ENCODE results near the gene NUDCD3. TPM values are rescaled to one million over a fixed set of nuclear protein-coding genes. Genes with fewer than 3 reads are reported as not detected.

The NUDCD3 gene
- total RNA-seq, 4 donors from 2014 or later, result 54.3 to 101 (median 64.4) TPM

DNA sequence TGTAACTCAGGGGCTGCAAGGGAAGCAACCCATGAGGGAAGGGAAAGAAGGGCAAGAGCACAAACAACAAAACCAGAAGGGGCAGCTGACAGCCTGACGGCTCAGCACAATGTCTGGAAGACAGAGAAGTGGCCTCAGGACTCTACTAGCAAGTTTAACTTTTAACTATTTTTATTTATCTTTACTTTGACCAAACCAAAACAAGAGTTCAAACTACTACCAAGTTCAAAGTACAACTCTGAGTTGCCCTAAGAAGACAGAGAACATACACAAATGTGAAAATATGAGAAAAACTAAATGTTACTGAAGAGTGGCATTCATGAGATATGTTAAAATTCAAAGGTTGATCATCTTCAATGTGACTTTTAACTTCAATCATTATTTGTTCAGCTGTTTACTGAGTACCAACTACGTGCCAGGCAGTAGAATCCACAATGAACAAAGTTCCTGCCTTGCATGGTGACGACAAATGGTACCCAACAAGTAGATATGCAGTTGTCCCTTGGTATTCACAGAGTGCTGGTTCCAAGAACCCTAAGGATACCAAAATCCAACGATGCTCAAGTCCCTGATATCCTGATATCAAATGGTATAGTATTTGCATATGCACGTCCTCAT is 19.7 kb downstream of the NUDCD3 start:
- peaks cover 31% of the 10 kb centered on the region for H3K36me3 ChIP-seq
- DNase-seq (ENCODE audit: low spot score in 2 of 2), result no peak
- no peak for TF ChIP-seq POLR2A (IDR thresholded peaks at IDR 0.05)
- TF ChIP-seq, protein P1, sequence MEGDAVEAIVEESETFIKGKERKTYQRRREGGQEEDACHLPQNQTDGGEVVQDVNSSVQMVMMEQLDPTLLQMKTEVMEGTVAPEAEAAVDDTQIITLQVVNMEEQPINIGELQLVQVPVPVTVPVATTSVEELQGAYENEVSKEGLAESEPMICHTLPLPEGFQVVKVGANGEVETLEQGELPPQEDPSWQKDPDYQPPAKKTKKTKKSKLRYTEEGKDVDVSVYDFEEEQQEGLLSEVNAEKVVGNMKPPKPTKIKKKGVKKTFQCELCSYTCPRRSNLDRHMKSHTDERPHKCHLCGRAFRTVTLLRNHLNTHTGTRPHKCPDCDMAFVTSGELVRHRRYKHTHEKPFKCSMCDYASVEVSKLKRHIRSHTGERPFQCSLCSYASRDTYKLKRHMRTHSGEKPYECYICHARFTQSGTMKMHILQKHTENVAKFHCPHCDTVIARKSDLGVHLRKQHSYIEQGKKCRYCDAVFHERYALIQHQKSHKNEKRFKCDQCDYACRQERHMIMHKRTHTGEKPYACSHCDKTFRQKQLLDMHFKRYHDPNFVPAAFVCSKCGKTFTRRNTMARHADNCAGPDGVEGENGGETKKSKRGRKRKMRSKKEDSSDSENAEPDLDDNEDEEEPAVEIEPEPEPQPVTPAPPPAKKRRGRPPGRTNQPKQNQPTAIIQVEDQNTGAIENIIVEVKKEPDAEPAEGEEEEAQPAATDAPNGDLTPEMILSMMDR (IDR thresholded peaks at IDR 0.05), result no peak
- TF ChIP-seq POLR2AphosphoS5 (IDR thresholded peaks at IDR 0.05), result no peak
- no peak for TF ChIP-seq EP300 (IDR thresholded peaks at IDR 0.05)
- H3K4me1 ChIP-seq, result peaks cover 16% of the 10 kb centered on the region
- no peaks in the 10 kb centered on the region for H3K27me3 ChIP-seq
- H3K27ac ChIP-seq, result no peak overlapping the region
- H3K4me3 ChIP-seq, result no peak overlapping the region
- H3K9me3 ChIP-seq, result no peaks in the 10 kb centered on the region
- 93% methylated on average over 5 of the region's 5 CpGs for WGBS

DNA sequence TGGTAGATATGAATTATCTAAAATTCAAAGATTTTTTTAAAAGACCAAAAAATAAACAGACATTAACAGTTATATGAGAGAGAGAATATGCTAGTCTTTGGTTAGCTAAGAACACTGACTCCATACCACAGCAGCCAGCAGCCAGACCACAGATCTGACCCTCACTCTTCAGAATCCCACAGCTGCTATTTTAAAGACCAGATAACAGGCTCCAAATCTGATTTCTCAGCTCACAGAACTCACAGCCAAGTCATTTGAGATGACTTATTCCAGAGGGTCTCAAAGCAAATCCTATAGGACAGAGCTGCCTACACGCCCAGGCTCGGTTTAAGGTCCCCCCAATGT is 20.4 kb downstream of the NUDCD3 start:
- DNase-seq (ENCODE audit: low spot score in 2 of 2), result no peak
- TF ChIP-seq POLR2A (IDR thresholded peaks at IDR 0.05), result no peak
- H3K27me3 ChIP-seq, result no peaks in the 10 kb centered on the region
- H3K9me3 ChIP-seq, result no peaks in the 10 kb centered on the region
- H3K36me3 ChIP-seq, result peaks cover 32% of the 10 kb centered on the region
- 100% methylated on average over 2 of the region's 2 CpGs for WGBS
- H3K4me3 ChIP-seq, result no peak overlapping the region
- H3K27ac ChIP-seq, result no peak overlapping the region
- H3K4me1 ChIP-seq, result peaks cover 16% of the 10 kb centered on the region

DNA sequence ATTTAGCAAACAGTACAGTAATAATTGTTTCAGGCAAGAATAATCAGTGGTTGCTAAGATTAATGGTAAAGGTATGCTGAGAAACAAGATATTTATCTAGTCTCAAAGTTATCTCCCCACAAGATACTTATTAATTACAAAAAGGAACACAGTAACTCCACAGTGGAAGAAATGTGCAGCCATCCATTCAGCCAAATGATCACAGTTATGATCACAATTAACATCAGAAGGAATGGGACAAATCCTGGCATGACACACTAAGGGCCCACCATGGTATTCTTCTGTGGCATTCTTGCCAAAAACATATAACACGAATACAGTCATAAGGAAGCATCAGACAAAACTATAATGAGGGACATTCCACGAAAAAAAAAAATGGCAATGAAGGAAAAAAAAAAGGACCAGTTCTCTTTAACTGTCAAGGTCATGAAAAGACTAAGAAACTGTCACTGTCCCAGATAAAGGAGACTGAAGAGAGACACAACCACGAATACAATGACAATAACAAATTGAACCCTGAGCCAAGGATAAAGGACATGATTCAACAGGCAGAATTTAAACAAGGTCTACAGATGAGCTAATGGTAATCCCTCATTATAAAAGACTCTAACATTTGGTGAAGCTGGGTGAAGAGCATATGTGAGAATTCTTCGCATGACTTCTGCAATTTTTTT is 20.9 kb downstream of the NUDCD3 start:
- Histone ChIP-seq H3K4me3 (no peak overlapping the region), H3K36me3 (peaks cover 36% of the 10 kb centered on the region), H3K27me3 (no peaks in the 10 kb centered on the region), H3K9me3 (no peaks in the 10 kb centered on the region), H3K27ac (no peak overlapping the region), H3K4me1 (peaks cover 16% of the 10 kb centered on the region)
- WGBS, result 42% methylated on average over 4 of the region's 4 CpGs
- no peak for TF ChIP-seq POLR2A (IDR thresholded peaks at IDR 0.05)
- no peak for TF ChIP-seq EP300 (IDR thresholded peaks at IDR 0.05)
- no peak for TF ChIP-seq POLR2AphosphoS5 (IDR thresholded peaks at IDR 0.05)
- TF ChIP-seq, protein P1 (IDR thresholded peaks at IDR 0.05), result no peak
- DNase-seq (ENCODE audit: low spot score in 2 of 2), result no peak

DNA sequence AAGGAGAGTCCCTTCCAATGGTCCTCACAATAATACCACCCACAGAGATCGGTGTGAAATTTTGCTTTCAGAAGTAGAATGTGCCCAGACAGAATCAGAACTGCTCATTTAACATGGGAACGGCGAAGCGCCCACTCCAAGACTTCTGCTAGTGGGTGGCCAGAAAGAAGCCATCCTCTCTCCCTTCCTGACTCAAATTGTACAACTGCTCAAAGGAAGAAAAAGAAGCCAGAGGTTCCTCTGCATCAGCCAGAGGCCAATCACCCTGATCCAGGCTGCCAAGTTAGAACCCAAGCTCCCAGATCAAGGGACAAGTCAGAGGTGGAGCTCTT is 23.3 kb downstream of the NUDCD3 start:
- no peak for DNase-seq (ENCODE audit: low spot score in 2 of 2)
- Histone ChIP-seq H3K27me3 (no peaks in the 10 kb centered on the region), H3K4me1 (peaks cover 10% of the 10 kb centered on the region), H3K4me3 (no peak overlapping the region), H3K27ac (no peak overlapping the region), H3K9me3 (no peaks in the 10 kb centered on the region), H3K36me3 (peaks cover 36% of the 10 kb centered on the region)
- WGBS, result 90% methylated on average over 4 of the region's 4 CpGs
- no peak for TF ChIP-seq POLR2AphosphoS5 (IDR thresholded peaks at IDR 0.05)
- TF ChIP-seq EP300 (IDR thresholded peaks at IDR 0.05), result no peak
- TF ChIP-seq POLR2A (IDR thresholded peaks at IDR 0.05), result no peak
- TF ChIP-seq, protein P1 (IDR thresholded peaks at IDR 0.05), result no peak

DNA sequence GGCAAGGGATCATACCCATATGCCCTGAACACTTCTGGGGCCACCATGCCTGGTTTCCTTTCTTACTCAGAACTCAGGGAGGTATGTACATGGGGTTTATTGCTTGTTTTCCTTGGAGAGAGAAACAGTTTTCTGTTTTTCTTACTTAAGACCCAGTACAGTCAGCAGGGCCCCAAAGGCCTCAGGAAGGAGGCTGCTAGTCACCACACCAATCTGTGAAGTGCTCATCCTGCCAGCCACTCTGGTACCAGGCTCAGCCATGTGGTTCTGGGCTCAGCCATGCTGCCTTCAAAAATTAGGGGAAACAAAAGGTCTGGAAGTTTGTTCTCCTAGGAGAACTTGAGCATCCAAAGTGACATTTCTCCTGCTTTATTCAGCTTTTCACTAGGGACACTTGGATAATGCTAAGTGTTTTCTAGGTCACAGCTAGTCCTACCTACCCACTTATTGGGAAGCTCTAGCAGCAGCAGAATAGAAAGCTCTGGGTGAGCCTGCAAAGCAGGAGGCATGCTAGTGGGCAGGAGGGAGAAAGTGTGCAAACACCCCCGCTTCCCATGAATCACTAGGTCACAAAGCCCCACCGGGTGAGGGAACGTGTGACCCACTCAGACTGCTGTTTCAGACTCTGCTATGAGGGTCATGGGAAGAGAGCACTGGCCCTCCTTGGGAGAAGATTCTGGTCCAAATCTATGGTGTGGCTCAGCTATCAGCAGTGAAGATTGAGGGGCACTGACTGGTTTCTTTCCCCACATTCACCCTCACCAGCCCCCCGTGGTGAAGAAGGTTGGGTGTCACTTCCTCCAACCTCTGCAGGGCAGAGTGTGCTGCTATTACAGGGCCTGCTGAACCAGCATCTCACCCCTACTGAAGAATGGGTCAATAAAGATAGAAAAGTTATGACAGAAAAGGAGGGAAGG is 23.9 kb downstream of the NUDCD3 start:
- WGBS, result 89% methylated on average over 4 of the region's 4 CpGs
- DNase-seq (ENCODE audit: low spot score in 2 of 2), result no peak
- Histone ChIP-seq H3K4me1 (peaks cover 10% of the 10 kb centered on the region), H3K4me3 (no peak overlapping the region), H3K27me3 (no peaks in the 10 kb centered on the region), H3K36me3 (peaks cover 36% of the 10 kb centered on the region), H3K9me3 (no peaks in the 10 kb centered on the region), H3K27ac (no peak overlapping the region)
- TF ChIP-seq, protein P1 (IDR thresholded peaks at IDR 0.05), result no peak
- no peak for TF ChIP-seq POLR2A (IDR thresholded peaks at IDR 0.05)
- no peak for TF ChIP-seq EP300 (IDR thresholded peaks at IDR 0.05)
- TF ChIP-seq POLR2AphosphoS5 (IDR thresholded peaks at IDR 0.05), result no peak

Data from suprapubic skin (tissue), 4 donors.